BE2C (cell line): ENCODE measurements around the gene TSPAN16.

Source experiments
- DNase-seq: peaks from one replicate; pipeline ENCODE4 v3.0.0-alpha.2; 2020
- H3K27me3 ChIP-seq: fragments of 250-450 bp; sonication (Bioruptor Pico); 2 replicates; pipeline ENCODE4 v1.5.1; 2020; ENCODE audit warnings: mild to moderate bottlenecking
- H3K36me3 ChIP-seq: fragments of 250-450 bp; sonication (Bioruptor Pico); 2 replicates; pipeline ENCODE4 v1.5.1; 2020; ENCODE audit warnings: mild to moderate bottlenecking
- H3K4me1 ChIP-seq: fragments of 250-450 bp; sonication (Bioruptor Pico); 2 replicates; pipeline ENCODE4 v1.5.1; 2020
- H3K4me3 ChIP-seq: 2 replicates; pipeline ENCODE4 v1.5.1; 2011; ENCODE audit warnings: low read depth, low read length
- H3K9me3 ChIP-seq: fragments of 250-450 bp; sonication (Bioruptor Pico); 2 replicates; pipeline ENCODE4 v1.5.1; 2020
- TF ChIP-seq, protein P1 (sequence below): IDR thresholded peaks from 2 replicates; pipeline ENCODE4 v1.5.1; 2012; ENCODE audit warnings: mild to moderate bottlenecking, low read depth, low read length

The TSPAN16 gene

GRCh38 chr19:11251650-11252314, 44.2 kb upstream of the TSPAN16 start:
- TF ChIP-seq, protein P1, sequence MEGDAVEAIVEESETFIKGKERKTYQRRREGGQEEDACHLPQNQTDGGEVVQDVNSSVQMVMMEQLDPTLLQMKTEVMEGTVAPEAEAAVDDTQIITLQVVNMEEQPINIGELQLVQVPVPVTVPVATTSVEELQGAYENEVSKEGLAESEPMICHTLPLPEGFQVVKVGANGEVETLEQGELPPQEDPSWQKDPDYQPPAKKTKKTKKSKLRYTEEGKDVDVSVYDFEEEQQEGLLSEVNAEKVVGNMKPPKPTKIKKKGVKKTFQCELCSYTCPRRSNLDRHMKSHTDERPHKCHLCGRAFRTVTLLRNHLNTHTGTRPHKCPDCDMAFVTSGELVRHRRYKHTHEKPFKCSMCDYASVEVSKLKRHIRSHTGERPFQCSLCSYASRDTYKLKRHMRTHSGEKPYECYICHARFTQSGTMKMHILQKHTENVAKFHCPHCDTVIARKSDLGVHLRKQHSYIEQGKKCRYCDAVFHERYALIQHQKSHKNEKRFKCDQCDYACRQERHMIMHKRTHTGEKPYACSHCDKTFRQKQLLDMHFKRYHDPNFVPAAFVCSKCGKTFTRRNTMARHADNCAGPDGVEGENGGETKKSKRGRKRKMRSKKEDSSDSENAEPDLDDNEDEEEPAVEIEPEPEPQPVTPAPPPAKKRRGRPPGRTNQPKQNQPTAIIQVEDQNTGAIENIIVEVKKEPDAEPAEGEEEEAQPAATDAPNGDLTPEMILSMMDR, result no peak

DNA sequence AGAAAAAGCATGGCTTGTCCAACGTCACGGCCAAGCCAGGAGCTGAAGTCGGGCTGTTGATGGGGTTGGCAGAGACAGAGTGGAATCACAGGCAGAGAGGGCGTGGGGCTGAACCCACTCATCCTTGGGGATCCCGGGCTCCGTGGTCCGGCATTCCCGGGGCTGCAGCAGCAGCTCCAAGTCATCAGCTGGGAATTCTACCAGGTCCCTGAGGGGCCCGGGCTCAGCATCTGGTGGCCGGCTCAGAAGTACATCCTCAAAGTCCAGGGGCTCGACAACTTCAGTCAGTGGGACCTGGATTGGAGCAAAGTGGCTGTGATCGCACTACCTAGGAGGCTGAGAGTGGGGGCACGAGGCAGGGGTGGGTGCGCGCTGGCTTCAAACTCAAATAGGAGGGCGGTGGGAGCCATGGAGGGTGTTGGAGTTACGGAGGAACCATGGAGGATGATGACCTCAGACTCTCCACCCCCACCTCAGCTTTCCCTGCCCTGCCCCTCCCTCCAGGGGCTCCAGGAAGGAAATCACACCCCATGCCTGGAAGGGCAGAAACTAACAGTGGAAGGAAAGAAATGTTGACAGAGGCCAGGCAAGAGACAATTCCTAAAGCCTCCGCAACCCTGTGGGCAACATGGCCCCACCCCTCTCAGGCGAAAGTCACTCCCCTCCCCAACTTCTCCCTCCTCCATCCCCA, 43.1 kb upstream of the TSPAN16 start:
- H3K27me3 ChIP-seq, result no peaks in the 10 kb centered on the region
- no peaks in the 10 kb centered on the region for H3K9me3 ChIP-seq
- no peak for DNase-seq
- TF ChIP-seq, protein P1, result no peak
- H3K4me3 ChIP-seq, result no peak overlapping the region
- H3K36me3 ChIP-seq, result no peaks in the 10 kb centered on the region
- no peaks in the 10 kb centered on the region for H3K4me1 ChIP-seq

More at GRCh38 chr19:11251650-11252314, 44.2 kb upstream of the TSPAN16 start:
- Histone ChIP-seq H3K9me3 (no peaks in the 10 kb centered on the region), H3K4me3 (no peak overlapping the region), H3K27me3 (no peaks in the 10 kb centered on the region), H3K36me3 (no peaks in the 10 kb centered on the region), H3K4me1 (no peaks in the 10 kb centered on the region)
- DNase-seq, result no peak

- no peak for DNase-seq
- no peaks in the 10 kb centered on the region for H3K9me3 ChIP-seq
- no peak overlapping the region for H3K4me3 ChIP-seq
- TF ChIP-seq, protein P1, result peak; percentile 26
- no peaks in the 10 kb centered on the region for H3K27me3 ChIP-seq
- no peaks in the 10 kb centered on the region for H3K4me1 ChIP-seq
- H3K36me3 ChIP-seq, result no peaks in the 10 kb centered on the region
These were observed 41.3 kb upstream of the TSPAN16 start for GRCh38 chr19:11254666-11255065.

DNA sequence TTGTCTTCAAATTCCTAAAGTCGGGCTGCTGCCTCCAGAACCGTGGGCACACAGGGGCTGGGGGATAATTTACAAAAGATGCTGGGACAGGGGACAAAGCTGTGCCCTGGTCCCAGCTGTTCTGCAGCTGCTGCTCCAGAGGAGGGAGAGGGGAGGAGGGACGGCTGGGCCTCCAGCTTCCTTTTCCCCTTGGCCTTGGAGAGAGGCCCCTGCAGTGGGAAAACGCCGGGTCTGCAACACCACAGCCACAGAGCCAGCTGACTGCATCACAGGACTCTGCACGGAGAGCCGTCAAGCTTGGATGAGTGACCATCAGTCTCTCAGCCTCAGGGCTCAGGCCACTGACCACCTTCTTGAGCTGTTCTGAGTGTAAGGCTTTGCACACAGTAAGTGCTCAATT, 39.8 kb upstream of the TSPAN16 start:
- DNase-seq, result no peak
- TF ChIP-seq, protein P1, result no peak
- no peaks in the 10 kb centered on the region for H3K4me1 ChIP-seq

GRCh38 chr19:11257846-11258380, 38.0 kb upstream of the TSPAN16 start:
- TF ChIP-seq, protein P1, result no peak
- Histone ChIP-seq H3K4me3 (no peak overlapping the region), H3K9me3 (no peaks in the 10 kb centered on the region), H3K4me1 (no peaks in the 10 kb centered on the region), H3K36me3 (no peaks in the 10 kb centered on the region), H3K27me3 (no peaks in the 10 kb centered on the region)
- DNase-seq, result no peak

More for the DNA sequence above, 39.8 kb upstream of the TSPAN16 start:
- H3K9me3 ChIP-seq, result no peaks in the 10 kb centered on the region
- H3K4me3 ChIP-seq, result no peak overlapping the region
- H3K36me3 ChIP-seq, result no peaks in the 10 kb centered on the region
- no peaks in the 10 kb centered on the region for H3K27me3 ChIP-seq

- Histone ChIP-seq H3K36me3 (no peaks in the 10 kb centered on the region), H3K4me3 (no peak overlapping the region), H3K27me3 (no peaks in the 10 kb centered on the region), H3K9me3 (no peaks in the 10 kb centered on the region), H3K4me1 (no peaks in the 10 kb centered on the region)
- no peak for DNase-seq
- TF ChIP-seq, protein P1, result no peak
These were observed 35.0 kb upstream of the TSPAN16 start for GRCh38 chr19:11260996-11261395.
